Measurements from ENCODE around the gene TGM1.

The TGM1 gene

DNA sequence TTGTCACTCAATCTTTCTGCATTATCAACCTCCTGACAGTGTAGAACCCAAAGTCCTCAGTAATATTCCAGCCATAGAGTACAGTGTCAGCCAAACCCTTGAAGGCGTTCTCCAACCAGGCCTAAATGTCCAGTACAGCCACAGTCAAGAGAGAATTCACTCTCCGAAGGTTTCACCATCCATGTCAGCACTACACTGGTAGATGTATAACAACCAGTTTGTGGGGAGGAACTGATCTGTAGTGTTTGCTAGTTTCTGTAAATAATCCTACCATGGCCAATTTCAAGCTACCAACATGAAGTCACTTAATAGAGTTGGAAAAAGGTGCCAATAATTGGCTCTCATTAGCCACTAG lies 46.7 kb downstream of the TGM1 start:
- Histone ChIP-seq H3K4me3 (ENCODE audit: low read length, poor library complexity, severe bottlenecking) (peak overlapping the region; percentile 99), H3K9me3 (ENCODE audit: insufficient read depth, low read depth, low read length) (no peaks in the 10 kb centered on the region), H3K4me1 (ENCODE audit: insufficient read depth, low read length, poor library complexity, severe bottlenecking) (peaks cover 27% of the 10 kb centered on the region), H3K36me3 (ENCODE audit: insufficient read depth, low read length) (no peaks in the 10 kb centered on the region), H2AFZ (ENCODE audit: low read length) (no peak overlapping the region), H3K9ac (ENCODE audit: low read depth, low read length, poor library complexity, severe bottlenecking) (no peak overlapping the region), H3K79me2 (ENCODE audit: insufficient read depth, low read length) (peaks cover 28% of the 10 kb centered on the region), H3K27me3 (ENCODE audit: insufficient read depth, low read length, poor library complexity, severe bottlenecking) (no peaks in the 10 kb centered on the region), H3K4me2 (ENCODE audit: low read depth, low read length, poor library complexity, severe bottlenecking) (peak overlapping the region; percentile 78), H3F3A (ENCODE audit: low read depth) (peaks cover 9% of the 10 kb centered on the region; the same call in 1 of the 2 replicates), H3K9me2 (replicated peaks; ENCODE audit: low read depth, low read length) (no peaks in the 10 kb centered on the region), H4K20me1 (ENCODE audit: insufficient read depth, low read length, poor library complexity, severe bottlenecking) (no peaks in the 10 kb centered on the region)
- no peak for TF ChIP-seq EZH2phosphoT487 (IDR thresholded peaks at IDR 0.05; ENCODE audit: borderline replicate concordance)
- no peak for TF ChIP-seq CTCF (conservative IDR thresholded peaks at IDR 0.05; ENCODE audit: low read length)

- H3F3A ChIP-seq (ENCODE audit: low read depth): peaks cover 9% of the 10 kb centered on the region; the same call in 1 of the 2 replicates
- no peaks in the 10 kb centered on the region for H3K27me3 ChIP-seq (ENCODE audit: insufficient read depth, low read length, poor library complexity, severe bottlenecking)
- H2AFZ ChIP-seq (ENCODE audit: low read length): peak within 1 kb of the TSS; percentile 96
- H3K79me2 ChIP-seq (ENCODE audit: insufficient read depth, low read length): peaks cover 32% of the 10 kb centered on the region
- H3K4me1 ChIP-seq (ENCODE audit: insufficient read depth, low read length, poor library complexity, severe bottlenecking): peaks cover 29% of the 10 kb centered on the region
- H3K4me3 ChIP-seq (ENCODE audit: low read length, poor library complexity, severe bottlenecking): peak within 1 kb of the TSS; percentile 99
- peak within 1 kb of the TSS; percentile 95 for H3K9ac ChIP-seq (ENCODE audit: low read depth, low read length, poor library complexity, severe bottlenecking)
- no peaks in the 10 kb centered on the region; the same call in 1 of the 2 replicates for H3K36me3 ChIP-seq (ENCODE audit: insufficient read depth, low read length)
- TF ChIP-seq CTCF (conservative IDR thresholded peaks at IDR 0.05; ENCODE audit: low read length) (peak; percentile 78), EZH2phosphoT487 (IDR thresholded peaks at IDR 0.05; ENCODE audit: borderline replicate concordance) (no peak)
- peak within 1 kb of the TSS; percentile 78 for H3K4me2 ChIP-seq (ENCODE audit: low read depth, low read length, poor library complexity, severe bottlenecking)
- H4K20me1 ChIP-seq (ENCODE audit: insufficient read depth, low read length, poor library complexity, severe bottlenecking): no peaks in the 10 kb centered on the region
- no peaks in the 10 kb centered on the region for H3K9me3 ChIP-seq (ENCODE audit: insufficient read depth, low read depth, low read length)
- no peaks in the 10 kb centered on the region for H3K9me2 ChIP-seq (replicated peaks; ENCODE audit: low read depth, low read length)
Observed at GRCh38 chr14:24215495-24216344, 47.3 kb downstream of the TGM1 start, which contains the start of gene MDP1. Gene MDP1, minus strand, starts transcription at chr14:24216066. Its CDS starts 111 bp downstream, at chr14:24215955.

DNA sequence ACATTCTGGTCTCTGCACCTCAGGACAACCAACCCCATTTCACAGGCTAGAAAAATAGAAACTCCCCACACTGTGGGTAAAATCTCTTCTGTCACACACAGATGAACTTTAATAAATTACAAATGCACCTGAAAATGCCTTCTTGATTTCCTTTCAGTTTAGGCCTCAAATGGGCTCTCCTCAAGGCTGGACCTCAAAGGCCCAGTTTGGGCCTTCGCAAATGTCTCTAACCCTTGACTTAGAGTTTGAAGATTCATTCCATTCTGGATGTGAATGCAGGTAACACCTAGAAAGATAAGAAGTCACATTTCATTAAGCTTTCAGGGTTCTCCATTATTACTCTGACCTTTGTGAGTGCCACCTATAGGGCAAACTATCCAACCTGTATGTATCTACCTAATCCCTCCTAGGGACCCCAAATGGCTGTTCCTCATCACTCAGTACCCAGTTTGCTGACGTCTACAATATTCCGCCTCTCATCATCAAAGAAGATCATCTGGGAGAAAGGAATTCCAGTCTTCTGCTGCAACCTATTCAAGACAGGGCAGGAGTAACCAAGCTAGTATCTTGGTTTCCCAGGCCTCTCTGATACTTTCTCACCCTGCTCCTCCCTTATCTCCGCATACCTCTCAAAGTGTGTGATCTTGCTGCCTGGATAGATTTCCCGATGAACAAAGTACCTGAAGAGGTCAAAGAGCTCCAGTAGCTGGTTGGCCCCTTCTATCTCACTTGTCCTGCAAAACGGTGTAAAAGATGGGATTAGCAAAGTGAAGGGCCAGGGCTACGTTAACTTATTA lies 48.9 kb downstream of the TGM1 start:
- Histone ChIP-seq H3F3A (ENCODE audit: low read depth) (peaks cover 9% of the 10 kb centered on the region; the same call in 1 of the 2 replicates), H3K79me2 (ENCODE audit: insufficient read depth, low read length) (peaks cover 44% of the 10 kb centered on the region), H3K4me1 (ENCODE audit: insufficient read depth, low read length, poor library complexity, severe bottlenecking) (peaks cover 29% of the 10 kb centered on the region), H3K9me3 (ENCODE audit: insufficient read depth, low read depth, low read length) (no peaks in the 10 kb centered on the region), H3K27me3 (ENCODE audit: insufficient read depth, low read length, poor library complexity, severe bottlenecking) (no peaks in the 10 kb centered on the region), H4K20me1 (ENCODE audit: insufficient read depth, low read length, poor library complexity, severe bottlenecking) (peaks cover 5% of the 10 kb centered on the region), H3K36me3 (ENCODE audit: insufficient read depth, low read length) (peaks cover 13% of the 10 kb centered on the region; the same call in 1 of the 2 replicates), H3K4me2 (ENCODE audit: low read depth, low read length, poor library complexity, severe bottlenecking) (peak overlapping the region; percentile 78), H2AFZ (ENCODE audit: low read length) (no peak overlapping the region), H3K4me3 (ENCODE audit: low read length, poor library complexity, severe bottlenecking) (peak overlapping the region; percentile 99), H3K9ac (ENCODE audit: low read depth, low read length, poor library complexity, severe bottlenecking) (peak overlapping the region; percentile 88), H3K9me2 (replicated peaks; ENCODE audit: low read depth, low read length) (no peaks in the 10 kb centered on the region)
- TF ChIP-seq CTCF (conservative IDR thresholded peaks at IDR 0.05; ENCODE audit: low read length) (peak; percentile 39; the same call in 1 of the 2 replicates), EZH2phosphoT487 (IDR thresholded peaks at IDR 0.05; ENCODE audit: borderline replicate concordance) (no peak)

Measured in Loucy (cell line).